Skeletal muscle tissue (tissue), 4 donors: Measurements from ENCODE around the gene BCCIP. TPM values are rescaled to one million over a fixed set of nuclear protein-coding genes. Genes with fewer than 3 reads are reported as not detected.

Experiments used
- H3K27ac ChIP-seq: one replicate; pipeline ENCODE4 v1.7.0; 2013; ENCODE audit warnings: mild to moderate bottlenecking, low read depth, low read length, inconsistent platforms
- H3K27me3 ChIP-seq, 3 donors: one replicate each; pipeline ENCODE4 v1.7.0; 2013; ENCODE audit warnings: low read length in 3 of 3; ENCODE audit not compliant: control insufficient read depth in 3 of 3, insufficient read depth in 3 of 3
- H3K36me3 ChIP-seq, 3 donors: one replicate each; pipeline ENCODE4 v1.7.0; 2013; ENCODE audit warnings: low read length in 3 of 3; ENCODE audit not compliant: control insufficient read depth in 3 of 3, insufficient read depth in 3 of 3
- H3K4me1 ChIP-seq, 3 donors: one replicate each; pipeline ENCODE4 v1.7.0; 2013; ENCODE audit warnings: low read length in 3 of 3, mild to moderate bottlenecking in 3 of 3; ENCODE audit not compliant: control insufficient read depth in 3 of 3, insufficient read depth in 3 of 3
- H3K4me3 ChIP-seq, 3 donors: one replicate each; pipeline ENCODE4 v1.7.0; 2013; ENCODE audit warnings: low read length in 3 of 3
- H3K9ac ChIP-seq, 3 donors: one replicate each; pipeline ENCODE4 v1.7.0; 2013; ENCODE audit warnings: low read length in 3 of 3, mild to moderate bottlenecking in 3 of 3, moderate library complexity in 2 of 3, low read depth in 1 of 3
- H3K9me3 ChIP-seq, 3 donors: one replicate each; pipeline ENCODE4 v1.7.0; 2013; ENCODE audit warnings: low read length in 3 of 3; ENCODE audit not compliant: control insufficient read depth in 3 of 3
- total RNA-seq: library from RNA; depleted of rRNA; stranded (reverse); fragments of >200 nt; gene quantifications from one replicate; pipeline ENCODE4 v1.2.3, GENCODE V29; 2014
- donor health status: Osteomylitis.

The BCCIP gene
- total RNA-seq, 1 donor from 2014 or later = 27.1 TPM

DNA sequence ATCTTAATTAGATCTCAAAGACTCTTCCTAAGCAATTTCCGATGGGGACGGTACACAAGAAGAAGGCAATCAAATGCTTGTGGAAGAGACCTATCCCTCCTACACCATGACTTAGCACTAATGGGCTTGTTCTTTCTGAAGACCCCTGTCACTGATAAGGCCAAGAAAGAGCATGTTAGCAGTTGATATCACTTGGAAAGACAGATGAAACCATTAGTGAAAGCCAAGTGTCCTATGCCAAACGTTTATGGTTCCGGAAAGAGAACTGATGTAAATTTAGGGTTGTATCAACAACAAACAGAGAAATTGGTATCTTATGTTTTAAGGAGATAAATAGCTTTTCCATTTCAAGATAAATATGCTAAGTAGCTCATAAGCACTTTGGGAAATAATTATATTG, 6.8 kb upstream of the BCCIP start:
- Histone ChIP-seq H3K36me3 (peaks cover 17 to 27% (median 26%) of the 10 kb centered on the region in 3 donors), H3K4me3 (no peak overlapping the region), H3K27me3 (no peaks in the 10 kb centered on the region), H3K9me3 (no peaks in the 10 kb centered on the region), H3K9ac (no peak overlapping the region), H3K4me1 (peaks cover under 1 to 1% (median under 1%) of the 10 kb centered on the region in 3 donors), H3K27ac (no peak overlapping the region)

DNA sequence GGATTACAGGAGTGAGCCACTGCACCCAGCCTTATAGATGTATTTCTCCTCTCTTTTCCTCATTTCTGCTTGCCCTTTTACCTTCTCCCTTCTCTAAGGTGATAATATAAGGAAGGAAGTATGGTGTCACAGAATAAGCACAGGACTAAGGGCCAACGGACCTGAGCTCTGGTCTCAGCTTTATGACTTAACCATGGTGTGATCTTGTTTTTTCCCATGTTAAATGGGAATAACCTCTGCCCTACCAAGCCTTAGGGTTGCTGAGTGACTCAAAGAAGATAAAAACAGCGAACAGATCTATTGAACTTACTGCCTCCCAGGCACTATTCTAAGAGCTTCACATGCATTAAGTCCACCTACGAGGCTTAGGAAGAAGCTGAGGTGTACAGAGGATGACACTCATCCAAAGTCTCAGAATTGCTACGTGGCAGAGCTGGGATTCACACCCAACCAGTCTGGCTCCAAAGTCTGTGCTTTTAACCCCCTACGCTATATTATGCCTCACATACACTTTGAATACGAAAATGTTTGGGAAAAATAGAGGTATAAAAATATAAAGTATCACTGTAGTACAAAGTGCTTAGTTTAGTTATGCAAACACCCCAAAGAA, 5.9 kb upstream of the BCCIP start:
- no peak overlapping the region for H3K9ac ChIP-seq
- peaks cover 8 to 10% (median 8%) of the 10 kb centered on the region in 3 donors for H3K4me1 ChIP-seq
- H3K36me3 ChIP-seq = peaks cover 17 to 27% (median 26%) of the 10 kb centered on the region in 3 donors
- no peak overlapping the region for H3K27ac ChIP-seq
- no peaks in the 10 kb centered on the region for H3K9me3 ChIP-seq
- H3K4me3 ChIP-seq = no peak overlapping the region
- no peaks in the 10 kb centered on the region for H3K27me3 ChIP-seq

DNA sequence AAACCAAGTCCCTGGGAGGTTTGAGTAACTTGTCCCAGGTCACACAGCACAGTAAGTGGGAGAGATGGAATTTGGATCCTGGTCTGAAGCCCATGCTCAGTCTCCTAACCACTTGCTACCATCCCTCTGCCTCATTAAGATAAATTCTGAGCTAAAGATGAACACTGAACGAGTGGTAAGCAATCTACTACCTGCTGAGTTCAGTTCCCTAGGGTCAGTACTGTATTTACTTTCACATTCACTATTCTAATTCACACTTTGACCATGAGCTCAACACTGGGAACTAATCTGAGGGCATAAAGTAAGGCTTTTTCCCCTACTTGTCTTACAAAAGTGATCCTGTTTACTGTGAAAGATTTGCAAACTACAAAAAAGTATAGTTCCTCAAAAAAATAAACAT, 2.6 kb upstream of the BCCIP start:
- peaks cover 18 to 28% (median 25%) of the 10 kb centered on the region in 3 donors for H3K4me1 ChIP-seq

DNA sequence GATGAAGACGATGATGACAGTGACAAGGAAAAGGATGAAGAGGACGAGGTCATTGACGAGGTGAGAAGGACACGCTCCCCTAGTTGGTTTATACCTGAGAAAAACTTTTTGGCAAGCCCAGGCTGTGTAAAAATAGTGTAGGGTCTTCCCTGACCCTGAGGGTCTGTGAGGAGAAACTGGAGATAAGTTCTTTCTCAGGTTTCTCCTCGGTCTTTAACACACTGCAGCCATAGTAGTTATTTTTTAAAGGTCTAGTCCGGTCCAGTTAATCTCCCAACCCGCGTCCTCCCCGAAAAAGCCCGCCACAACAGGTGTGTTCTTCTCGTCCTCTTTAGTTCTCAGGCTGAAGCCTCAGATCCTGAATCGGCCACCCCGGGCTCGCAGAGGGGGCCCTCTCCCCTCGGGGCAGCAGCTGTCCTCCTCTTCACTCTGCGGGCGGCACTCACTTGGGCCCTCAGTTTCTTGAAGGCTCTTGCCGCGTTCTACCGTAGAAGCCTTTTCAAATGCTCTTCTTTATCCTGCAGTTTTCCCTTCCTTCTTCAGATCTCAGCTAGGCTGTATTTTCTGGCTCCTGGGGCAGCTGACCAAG, 411 bp downstream of the BCCIP start:
- Histone ChIP-seq H3K4me3 (peak overlapping the region; percentile 93 to 100 (median 96)), H3K9ac (peak overlapping the region; percentile 88 to 99 (median 90)), H3K36me3 (peaks cover 7 to 20% (median 18%) of the 10 kb centered on the region in 3 donors), H3K27ac (peak overlapping the region; percentile 76), H3K9me3 (no peaks in the 10 kb centered on the region), H3K4me1 (peaks cover 18 to 31% (median 28%) of the 10 kb centered on the region in 3 donors), H3K27me3 (no peaks in the 10 kb centered on the region)

More for the DNA sequence above, 2.6 kb upstream of the BCCIP start:
- no peak overlapping the region for H3K9ac ChIP-seq
- peaks cover under 1 to 3% (median 2%) of the 10 kb centered on the region in 3 donors for H3K36me3 ChIP-seq
- H3K4me3 ChIP-seq = no peak overlapping the region
- no peaks in the 10 kb centered on the region for H3K9me3 ChIP-seq
- no peak overlapping the region for H3K27ac ChIP-seq
- no peaks in the 10 kb centered on the region for H3K27me3 ChIP-seq

DNA sequence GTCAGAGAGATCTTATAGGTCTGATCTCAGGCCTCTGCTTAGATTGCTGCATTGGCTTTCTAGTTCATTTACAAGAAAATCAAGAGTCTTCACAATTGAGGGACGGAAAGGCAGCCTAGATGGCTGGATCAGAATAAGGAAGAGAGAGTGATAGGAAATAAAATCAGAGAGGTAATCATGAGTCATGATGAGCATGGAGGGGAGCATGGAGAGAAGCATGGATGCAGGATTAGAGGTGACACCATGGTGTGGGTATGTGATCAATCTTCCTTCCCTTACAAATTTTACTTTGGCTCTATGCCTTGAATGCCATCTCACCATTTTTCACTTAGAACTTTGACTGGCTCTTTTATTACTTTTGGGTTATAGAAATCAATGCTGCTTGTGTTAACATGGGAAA, 1.4 kb downstream of the BCCIP start:
- H3K9ac ChIP-seq = peak overlapping the region in 2 of 3 donors; percentile 90 to 99
- H3K36me3 ChIP-seq = peaks cover 17 to 30% (median 28%) of the 10 kb centered on the region in 3 donors
- no peaks in the 10 kb centered on the region for H3K9me3 ChIP-seq
- H3K27ac ChIP-seq = no peak overlapping the region
- H3K4me3 ChIP-seq = peak overlapping the region in 2 of 3 donors; percentile 96 to 100
- no peaks in the 10 kb centered on the region for H3K27me3 ChIP-seq
- H3K4me1 ChIP-seq = peaks cover 18 to 34% (median 28%) of the 10 kb centered on the region in 3 donors

DNA sequence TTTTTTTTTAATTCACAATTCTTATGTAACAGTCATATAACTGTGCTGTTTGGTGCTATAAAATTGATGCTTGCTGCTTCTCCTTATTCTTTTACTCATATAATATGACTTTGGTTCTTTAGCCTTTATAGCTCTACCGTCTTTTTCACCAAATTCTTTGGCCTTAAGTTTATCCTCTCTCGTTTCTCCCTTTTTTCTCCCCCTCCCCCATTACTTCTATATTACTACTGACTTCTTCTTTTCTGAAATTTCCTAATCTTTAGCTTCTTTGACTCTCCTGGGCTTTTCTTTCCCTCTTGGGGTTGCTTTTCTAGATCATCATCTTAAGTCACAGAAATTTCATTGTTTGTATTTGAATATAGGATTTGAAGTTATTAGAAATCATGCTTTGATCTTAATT, 3.8 kb downstream of the BCCIP start:
- Histone ChIP-seq H3K27ac (no peak overlapping the region), H3K4me1 (peaks cover 13 to 28% (median 21%) of the 10 kb centered on the region in 3 donors), H3K36me3 (peaks cover 21 to 50% (median 47%) of the 10 kb centered on the region in 3 donors), H3K4me3 (no peak overlapping the region), H3K27me3 (no peaks in the 10 kb centered on the region), H3K9ac (no peak overlapping the region), H3K9me3 (no peaks in the 10 kb centered on the region)

GRCh38 chr10:125828311-125828710, 5.0 kb downstream of the BCCIP start:
- Histone ChIP-seq H3K4me3 (no peak overlapping the region), H3K9ac (no peak overlapping the region), H3K36me3 (peaks cover 27 to 61% (median 53%) of the 10 kb centered on the region in 3 donors), H3K27ac (no peak overlapping the region), H3K9me3 (no peaks in the 10 kb centered on the region), H3K4me1 (peaks cover 10 to 26% (median 18%) of the 10 kb centered on the region in 3 donors), H3K27me3 (no peaks in the 10 kb centered on the region)

DNA sequence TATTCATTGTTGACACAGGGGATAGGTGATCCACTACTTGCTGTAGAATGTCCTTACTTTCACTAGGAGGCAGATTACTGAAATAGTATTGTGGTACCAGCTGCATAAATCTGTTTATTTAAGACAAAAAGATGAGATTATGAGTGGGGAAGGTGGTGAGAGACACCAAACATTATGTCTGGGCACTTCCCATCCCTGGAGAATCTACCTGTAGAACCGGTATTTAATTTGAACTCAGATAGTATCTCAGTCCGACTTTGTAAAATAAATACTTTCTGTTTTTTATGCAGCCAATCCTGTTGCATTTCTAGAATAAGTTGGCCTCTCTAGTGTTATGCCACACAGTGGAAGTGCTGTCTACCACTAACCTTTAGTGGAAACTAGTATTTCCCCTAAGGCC, 13.4 kb downstream of the BCCIP start:
- Histone ChIP-seq H3K4me3 (no peak overlapping the region), H3K9ac (no peak overlapping the region), H3K36me3 (peaks cover 56 to 80% (median 77%) of the 10 kb centered on the region in 3 donors), H3K27me3 (no peaks in the 10 kb centered on the region), H3K4me1 (no peaks in the 10 kb centered on the region), H3K9me3 (no peaks in the 10 kb centered on the region), H3K27ac (no peak overlapping the region)

- H3K9me3 ChIP-seq = no peaks in the 10 kb centered on the region
- no peak overlapping the region for H3K9ac ChIP-seq
- no peaks in the 10 kb centered on the region for H3K4me1 ChIP-seq
- H3K36me3 ChIP-seq = peaks cover 50 to 76% (median 68%) of the 10 kb centered on the region in 3 donors
- no peaks in the 10 kb centered on the region for H3K27me3 ChIP-seq
- no peak overlapping the region for H3K27ac ChIP-seq
- no peak overlapping the region for H3K4me3 ChIP-seq
These were observed 15.6 kb downstream of the BCCIP start for GRCh38 chr10:125838802-125839575.

DNA sequence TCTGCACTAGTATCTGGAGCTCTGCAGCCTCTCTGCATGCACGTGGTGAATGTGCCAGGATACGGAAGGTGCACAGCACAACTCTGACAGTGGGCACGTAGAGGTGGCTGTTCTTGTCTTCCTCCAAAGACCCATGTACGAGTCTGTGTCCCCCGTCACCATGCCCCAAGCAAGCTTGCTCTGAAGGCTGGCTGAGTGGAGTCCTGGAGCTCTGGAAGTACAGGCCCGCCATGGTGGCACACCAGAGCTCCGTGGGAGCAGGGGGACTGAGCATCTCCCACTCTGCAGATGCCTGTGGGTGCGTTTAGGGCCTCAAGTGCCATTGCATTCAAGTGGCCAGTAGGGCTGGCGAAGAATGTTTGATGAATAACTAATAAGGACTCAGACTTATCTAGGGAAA, 17.1 kb downstream of the BCCIP start:
- Histone ChIP-seq H3K27ac (no peak overlapping the region), H3K4me3 (no peak overlapping the region), H3K9ac (no peak overlapping the region), H3K36me3 (peaks cover 49 to 70% (median 68%) of the 10 kb centered on the region in 3 donors), H3K4me1 (peaks cover 0 to 5% (median 4%) of the 10 kb centered on the region in 3 donors), H3K27me3 (no peaks in the 10 kb centered on the region), H3K9me3 (no peaks in the 10 kb centered on the region)
